Measurements from ENCODE around the gene C19orf38.

The C19orf38 gene, protein sequence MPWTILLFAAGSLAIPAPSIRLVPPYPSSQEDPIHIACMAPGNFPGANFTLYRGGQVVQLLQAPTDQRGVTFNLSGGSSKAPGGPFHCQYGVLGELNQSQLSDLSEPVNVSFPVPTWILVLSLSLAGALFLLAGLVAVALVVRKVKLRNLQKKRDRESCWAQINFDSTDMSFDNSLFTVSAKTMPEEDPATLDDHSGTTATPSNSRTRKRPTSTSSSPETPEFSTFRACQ

DNA sequence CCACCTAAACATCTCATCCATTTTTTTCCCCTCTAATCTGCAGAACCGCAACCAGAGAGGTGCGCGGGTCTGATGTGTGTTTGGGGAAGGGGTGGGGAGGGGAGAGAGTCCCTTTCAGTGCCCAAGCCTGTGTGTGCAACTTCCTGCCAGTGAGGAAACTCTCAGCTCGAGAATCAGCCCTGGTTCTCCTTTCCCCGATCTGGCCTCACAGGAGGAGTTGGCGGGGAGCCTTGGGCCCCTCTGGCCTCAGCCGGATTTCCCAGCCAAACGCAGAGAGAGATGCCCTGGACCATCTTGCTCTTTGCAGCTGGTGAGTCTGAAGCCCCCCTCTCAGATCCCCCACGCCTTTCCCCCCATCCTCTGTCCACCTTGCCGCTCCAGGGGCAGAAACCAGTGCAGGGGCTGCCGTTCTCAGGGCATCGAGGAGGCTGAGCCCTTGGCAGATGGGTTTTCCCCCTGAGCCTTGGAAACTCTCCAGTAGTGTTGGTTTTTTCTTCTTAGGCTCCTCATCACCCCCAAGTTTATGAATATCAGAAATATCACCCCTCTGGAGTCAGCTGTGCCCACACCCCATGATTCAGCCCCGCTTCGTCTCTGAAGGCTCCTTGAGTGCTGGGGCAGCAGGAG is at the start of gene C19orf38:
Gene C19orf38 (plus strand): TSS at position 186 of the 627 bp plus-strand sequence. CDS start 94 bp downstream, at position 280.
- no peak within 1 kb of the TSS for H3K27ac Mint-ChIP-seq (ENCODE audit: low read depth)
- ATAC-seq (replicated peaks; ENCODE audit: extremely low read depth, poor library complexity, severe bottlenecking) (no peak), DNase-seq (ENCODE audit: low spot score in 2 of 2) (no peak)
- peaks cover 6% of the 10 kb centered on the region for H3K9me3 Mint-ChIP-seq
- no peaks in the 10 kb centered on the region for H3K36me3 Mint-ChIP-seq (ENCODE audit: insufficient read depth)
- H3K4me1 Mint-ChIP-seq, result no peaks in the 10 kb centered on the region
- no peaks in the 10 kb centered on the region for H3K27me3 Mint-ChIP-seq
- H3K4me3 Mint-ChIP-seq, result no peak within 1 kb of the TSS

DNA sequence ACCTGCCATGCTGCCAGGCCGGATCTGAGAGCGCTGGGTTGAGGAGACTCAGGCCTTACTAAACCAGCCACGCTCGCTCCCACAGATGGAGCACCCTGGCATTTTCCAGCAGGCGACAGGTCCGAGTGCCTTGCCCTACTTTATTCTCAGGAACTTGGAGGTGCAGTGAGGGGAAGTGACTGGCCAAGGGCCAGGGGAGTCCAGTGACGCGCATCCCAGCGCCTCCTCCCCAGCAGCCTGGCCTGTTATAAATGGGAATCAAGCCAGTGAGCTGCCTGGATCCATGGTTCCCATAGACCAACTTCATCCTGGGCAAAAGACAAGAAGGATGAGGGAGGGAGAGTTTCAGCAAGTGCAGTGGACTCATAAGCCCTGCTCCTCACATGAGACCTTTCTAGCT is 47.7 kb upstream of the C19orf38 start:
- no peaks in the 10 kb centered on the region for H3K27me3 Mint-ChIP-seq
- peaks cover 40% of the 10 kb centered on the region for H3K4me1 Mint-ChIP-seq
- peaks cover 31% of the 10 kb centered on the region for H3K36me3 Mint-ChIP-seq (ENCODE audit: insufficient read depth)
- DNase-seq (ENCODE audit: low spot score in 2 of 2) (no peak), ATAC-seq (replicated peaks; ENCODE audit: extremely low read depth, poor library complexity, severe bottlenecking) (no peak)
- H3K4me3 Mint-ChIP-seq, result no peak overlapping the region
- no peaks in the 10 kb centered on the region for H3K9me3 Mint-ChIP-seq
- H3K27ac Mint-ChIP-seq (ENCODE audit: low read depth), result peak overlapping the region; percentile 97

DNA sequence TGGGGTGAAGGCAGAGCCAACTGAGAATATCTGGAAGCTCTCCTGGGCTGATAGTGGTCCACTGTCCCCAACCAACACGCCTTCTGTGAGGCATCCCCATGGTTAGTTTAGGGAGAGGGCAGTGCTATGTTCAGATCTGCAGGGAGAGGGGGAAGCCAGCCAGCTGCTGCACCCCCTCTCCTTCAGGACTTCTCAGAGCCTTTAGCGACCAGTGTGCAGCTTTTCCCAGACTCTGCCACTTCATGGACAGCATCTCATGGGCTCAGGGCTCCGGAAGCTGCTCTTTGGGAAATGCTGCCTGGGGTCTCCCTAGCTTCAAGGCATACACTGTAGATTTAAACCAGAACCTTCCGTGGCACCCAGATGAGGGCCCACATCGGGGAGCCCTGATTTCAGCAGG is 45.7 kb upstream of the C19orf38 start:
- ATAC-seq (replicated peaks; ENCODE audit: extremely low read depth, poor library complexity, severe bottlenecking) (no peak), DNase-seq (ENCODE audit: low spot score in 2 of 2) (no peak)
- peaks cover 33% of the 10 kb centered on the region for H3K4me1 Mint-ChIP-seq
- H3K4me3 Mint-ChIP-seq, result no peak overlapping the region
- no peak overlapping the region for H3K27ac Mint-ChIP-seq (ENCODE audit: low read depth)
- no peaks in the 10 kb centered on the region for H3K9me3 Mint-ChIP-seq
- peaks cover 26% of the 10 kb centered on the region for H3K36me3 Mint-ChIP-seq (ENCODE audit: insufficient read depth)
- H3K27me3 Mint-ChIP-seq, result no peaks in the 10 kb centered on the region

DNA sequence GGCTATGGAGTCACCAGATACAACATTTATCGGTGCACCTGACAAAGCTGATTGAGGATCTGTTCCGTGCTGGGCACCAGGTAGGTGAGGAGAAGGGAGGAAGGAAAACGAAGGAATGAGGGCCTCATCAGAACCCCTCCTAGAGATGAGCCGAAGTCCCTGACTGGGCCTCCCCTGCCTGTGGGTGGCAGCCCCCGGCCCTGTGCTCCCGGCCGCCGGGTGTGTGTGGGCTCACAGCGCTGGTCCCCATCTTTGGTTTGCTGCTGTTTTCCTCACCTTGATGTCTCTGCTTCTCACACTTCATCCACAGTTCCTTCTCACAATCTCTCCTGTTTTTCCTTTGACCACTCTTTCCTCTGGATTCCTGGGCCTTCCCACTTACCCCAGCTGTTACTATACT is 45.0 kb upstream of the C19orf38 start:
- H3K27me3 Mint-ChIP-seq, result no peaks in the 10 kb centered on the region
- no peak overlapping the region for H3K4me3 Mint-ChIP-seq
- H3K9me3 Mint-ChIP-seq, result no peaks in the 10 kb centered on the region
- peaks cover 25% of the 10 kb centered on the region for H3K4me1 Mint-ChIP-seq
- peak overlapping the region; percentile 95 for H3K27ac Mint-ChIP-seq (ENCODE audit: low read depth)
- no peak for DNase-seq (ENCODE audit: low spot score in 2 of 2)
- peaks cover 24% of the 10 kb centered on the region for H3K36me3 Mint-ChIP-seq (ENCODE audit: insufficient read depth)
- no peak for ATAC-seq (replicated peaks; ENCODE audit: extremely low read depth, poor library complexity, severe bottlenecking)

DNA sequence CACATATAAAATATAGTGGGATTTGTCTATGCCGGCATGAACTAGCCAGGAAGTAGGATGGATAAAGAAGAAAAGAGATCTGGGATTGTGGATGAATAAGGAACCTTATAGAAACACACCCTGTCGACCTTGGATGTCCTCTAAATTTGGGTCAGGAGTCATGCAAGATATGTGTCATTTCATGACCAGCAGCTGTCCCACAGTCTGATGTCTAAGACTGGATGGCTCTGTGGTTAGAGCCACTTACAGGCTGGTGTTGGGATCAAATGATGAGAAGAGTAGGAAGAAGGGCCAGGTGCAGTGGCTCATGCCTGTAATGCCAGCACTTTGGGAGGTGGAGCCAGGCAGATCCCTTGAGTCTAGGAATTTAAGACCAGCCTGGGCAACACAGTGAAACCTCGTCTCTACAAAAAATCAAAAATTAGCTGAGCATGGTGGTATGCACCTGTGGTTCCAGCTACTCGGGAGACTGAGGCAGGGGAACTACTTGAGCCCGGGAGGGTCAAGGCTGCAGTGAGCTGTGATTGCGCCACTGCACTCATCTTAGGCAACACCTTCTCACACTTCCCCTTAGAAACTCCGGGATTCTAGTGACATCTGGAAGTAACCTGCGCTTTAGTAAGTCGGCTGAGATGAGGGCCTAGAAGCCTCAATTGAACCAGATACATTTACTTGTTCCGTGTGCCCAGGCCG is 43.0 kb upstream of the C19orf38 start:
- no peak for ATAC-seq (replicated peaks; ENCODE audit: extremely low read depth, poor library complexity, severe bottlenecking)
- H3K27me3 Mint-ChIP-seq, result no peaks in the 10 kb centered on the region
- H3K36me3 Mint-ChIP-seq (ENCODE audit: insufficient read depth), result peaks cover 29% of the 10 kb centered on the region
- no peak overlapping the region for H3K27ac Mint-ChIP-seq (ENCODE audit: low read depth)
- no peak for DNase-seq (ENCODE audit: low spot score in 2 of 2)
- H3K4me3 Mint-ChIP-seq, result no peak overlapping the region
- H3K4me1 Mint-ChIP-seq, result peaks cover 29% of the 10 kb centered on the region
- H3K9me3 Mint-ChIP-seq, result no peaks in the 10 kb centered on the region

DNA sequence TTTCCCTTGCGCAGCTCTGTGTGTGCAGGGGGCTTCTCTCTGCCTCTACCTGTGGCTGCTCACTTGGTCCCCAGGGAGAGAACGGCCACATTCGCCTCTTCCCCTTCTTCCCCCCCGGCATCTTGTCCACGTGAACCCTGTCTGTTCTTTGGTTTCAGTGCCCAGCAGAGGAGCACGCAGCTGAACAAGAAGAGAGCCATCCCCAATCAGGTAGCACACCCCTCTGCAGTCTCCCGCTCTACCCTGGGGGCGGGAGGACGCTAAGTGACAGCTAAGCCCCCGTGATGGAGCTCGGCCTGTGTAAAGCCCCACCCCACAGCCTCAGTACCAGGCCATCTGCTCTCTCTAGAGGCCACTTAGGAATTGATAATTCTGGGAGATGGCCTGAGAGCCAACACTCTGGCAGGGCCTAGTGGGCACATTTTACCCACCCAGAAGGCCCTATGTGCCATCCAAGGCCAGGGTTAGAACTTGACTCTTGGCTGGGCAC is 42.4 kb upstream of the C19orf38 start:
- H3K27ac Mint-ChIP-seq (ENCODE audit: low read depth), result no peak overlapping the region
- no peaks in the 10 kb centered on the region for H3K9me3 Mint-ChIP-seq
- H3K27me3 Mint-ChIP-seq, result no peaks in the 10 kb centered on the region
- DNase-seq (ENCODE audit: low spot score in 2 of 2), result no peak
- ATAC-seq (replicated peaks; ENCODE audit: extremely low read depth, poor library complexity, severe bottlenecking), result no peak
- peaks cover 32% of the 10 kb centered on the region for H3K4me1 Mint-ChIP-seq
- H3K4me3 Mint-ChIP-seq, result no peak overlapping the region
- H3K36me3 Mint-ChIP-seq (ENCODE audit: insufficient read depth), result peaks cover 28% of the 10 kb centered on the region

DNA sequence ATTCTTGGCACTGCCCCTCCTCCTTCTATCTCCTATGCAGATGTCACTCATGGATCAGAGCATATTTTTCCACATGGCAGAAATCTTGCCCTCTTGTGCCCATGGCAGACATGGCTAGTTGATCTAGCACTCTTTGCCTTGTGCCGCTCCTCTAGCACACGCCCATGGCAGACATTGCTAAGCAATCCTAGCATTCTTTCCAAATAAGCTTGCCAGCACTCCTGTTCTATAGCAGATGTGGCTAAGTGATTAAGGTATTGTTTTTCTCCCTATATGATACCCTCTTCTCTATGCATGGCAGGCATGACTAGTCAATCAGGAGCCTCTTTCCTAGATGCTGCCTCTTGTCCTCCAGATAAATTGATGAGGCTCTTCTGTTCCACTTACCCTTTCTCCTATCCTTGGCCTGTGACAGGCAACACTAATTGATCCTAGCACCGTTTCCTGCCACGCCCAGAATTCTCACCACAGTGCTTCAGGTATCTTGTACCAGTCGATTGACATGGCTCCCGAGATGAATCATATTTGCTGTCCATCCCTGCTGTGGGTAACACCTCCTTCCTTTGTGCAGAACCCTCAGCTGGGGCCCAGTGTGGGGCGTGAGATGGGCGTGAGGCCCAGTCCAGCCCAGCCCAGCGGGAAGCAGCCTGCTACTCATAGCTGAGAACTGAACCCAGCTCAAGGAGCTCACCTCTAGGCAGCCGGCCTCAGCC is 39.1 kb upstream of the C19orf38 start:
- peak in 1 of 2 donors; percentile 31 for DNase-seq (ENCODE audit: low spot score in 2 of 2)
- Mint-ChIP-seq H3K4me3 (peak overlapping the region; percentile 1), H3K9me3 (no peaks in the 10 kb centered on the region), H3K27ac (ENCODE audit: low read depth) (peak overlapping the region; percentile 81), H3K36me3 (ENCODE audit: insufficient read depth) (peaks cover 25% of the 10 kb centered on the region), H3K27me3 (no peaks in the 10 kb centered on the region), H3K4me1 (peaks cover 35% of the 10 kb centered on the region)
- peak; percentile 54 for ATAC-seq (replicated peaks; ENCODE audit: extremely low read depth, poor library complexity, severe bottlenecking)

DNA sequence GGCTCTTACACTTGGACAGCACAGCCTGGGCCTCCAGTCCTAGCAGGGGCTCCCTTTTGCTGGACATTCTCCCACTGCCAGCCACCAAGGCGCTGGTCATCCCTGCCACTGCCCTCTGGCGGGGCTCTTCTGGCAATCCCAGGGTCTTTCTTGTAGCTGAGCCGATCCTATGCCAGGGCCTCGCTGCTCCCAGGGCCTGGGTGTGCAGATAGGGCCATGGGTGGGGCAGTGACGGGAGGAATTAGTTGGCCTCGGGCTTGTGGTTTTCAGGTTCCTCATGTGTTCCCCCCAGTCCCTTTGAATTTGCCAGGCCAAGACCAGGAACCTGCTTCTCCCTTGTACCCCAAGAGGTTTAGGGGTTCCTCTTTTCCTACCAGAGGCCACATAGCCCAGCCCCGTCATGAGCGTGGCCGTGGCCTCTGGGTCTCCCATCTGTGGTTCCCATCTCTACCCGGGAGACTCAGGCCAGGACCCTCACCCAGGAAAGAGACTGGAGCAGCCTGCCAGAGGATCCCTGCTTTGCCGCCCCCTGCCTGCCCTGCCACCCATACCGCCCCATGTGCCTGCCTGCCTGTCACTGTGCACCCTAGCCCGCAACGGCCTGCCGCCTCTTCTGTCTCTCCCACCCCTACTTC is 38.4 kb upstream of the C19orf38 start:
- DNase-seq (ENCODE audit: low spot score in 2 of 2) (no peak), ATAC-seq (replicated peaks; ENCODE audit: extremely low read depth, poor library complexity, severe bottlenecking) (no peak)
- Mint-ChIP-seq H3K36me3 (ENCODE audit: insufficient read depth) (peaks cover 28% of the 10 kb centered on the region), H3K4me3 (no peak overlapping the region), H3K9me3 (no peaks in the 10 kb centered on the region), H3K27me3 (no peaks in the 10 kb centered on the region), H3K4me1 (peaks cover 42% of the 10 kb centered on the region), H3K27ac (ENCODE audit: low read depth) (peak overlapping the region; percentile 81)

DNA sequence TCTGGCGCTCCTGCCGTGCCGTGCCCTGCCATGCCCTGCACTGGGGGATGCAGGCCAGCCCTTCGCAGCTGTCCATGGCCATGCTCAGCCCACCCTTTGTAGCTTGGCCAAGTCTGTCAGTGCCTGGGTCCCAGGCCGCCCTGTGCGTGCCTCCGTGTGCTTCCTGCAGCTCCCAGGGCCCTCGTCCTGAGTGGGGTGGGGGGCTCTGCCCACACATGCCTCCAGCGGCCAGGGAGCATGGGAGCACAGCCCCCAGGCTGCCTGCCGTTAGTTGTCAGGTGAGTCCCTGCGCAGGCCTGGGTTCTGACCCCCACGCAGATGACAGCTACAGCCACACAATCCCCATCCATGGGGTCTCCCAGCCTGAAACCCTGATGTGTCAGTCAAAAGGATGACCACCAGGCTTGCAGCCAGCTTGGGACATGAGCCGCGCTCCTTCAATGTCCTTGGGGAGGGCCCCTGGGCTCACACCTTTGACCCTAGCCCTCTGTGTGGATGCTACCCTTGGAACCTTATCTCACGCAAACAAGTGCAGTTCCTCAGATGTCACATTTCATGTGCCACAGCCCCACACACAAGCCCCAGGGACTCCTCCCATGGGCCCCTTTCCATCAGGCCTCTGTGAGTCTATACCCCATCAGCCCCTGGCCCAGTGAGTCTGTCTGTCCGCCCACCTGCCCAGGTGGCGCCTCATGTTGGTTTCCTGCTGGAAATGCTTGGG is 36.7 kb upstream of the C19orf38 start:
- H3K4me1 Mint-ChIP-seq, result peaks cover 49% of the 10 kb centered on the region
- H3K4me3 Mint-ChIP-seq, result no peak overlapping the region
- H3K9me3 Mint-ChIP-seq, result no peaks in the 10 kb centered on the region
- H3K36me3 Mint-ChIP-seq (ENCODE audit: insufficient read depth), result peaks cover 26% of the 10 kb centered on the region
- ATAC-seq (replicated peaks; ENCODE audit: extremely low read depth, poor library complexity, severe bottlenecking) (no peak), DNase-seq (ENCODE audit: low spot score in 2 of 2) (no peak)
- no peaks in the 10 kb centered on the region for H3K27me3 Mint-ChIP-seq
- peak overlapping the region; percentile 91 for H3K27ac Mint-ChIP-seq (ENCODE audit: low read depth)

DNA sequence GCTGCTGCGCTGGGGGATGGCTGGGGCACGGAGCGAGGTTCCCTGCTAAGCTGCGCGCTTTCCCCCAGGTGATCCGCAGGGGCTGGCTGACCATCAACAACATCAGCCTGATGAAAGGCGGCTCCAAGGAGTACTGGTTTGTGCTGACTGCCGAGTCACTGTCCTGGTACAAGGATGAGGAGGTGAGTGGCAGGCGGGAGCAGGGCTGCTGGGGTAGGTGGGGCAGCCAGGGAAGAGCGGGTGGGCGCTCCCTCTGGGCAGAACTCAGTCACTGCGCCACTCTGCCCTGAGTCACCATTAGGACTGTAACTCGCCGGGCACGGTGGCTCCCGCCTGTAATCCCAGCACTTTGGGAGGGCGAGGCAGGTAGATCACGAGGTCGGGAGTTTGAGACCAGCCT is 36.0 kb upstream of the C19orf38 start:
- H3K9me3 Mint-ChIP-seq, result no peaks in the 10 kb centered on the region
- no peak overlapping the region for H3K4me3 Mint-ChIP-seq
- peaks cover 27% of the 10 kb centered on the region for H3K36me3 Mint-ChIP-seq (ENCODE audit: insufficient read depth)
- H3K4me1 Mint-ChIP-seq, result peaks cover 49% of the 10 kb centered on the region
- no peak for ATAC-seq (replicated peaks; ENCODE audit: extremely low read depth, poor library complexity, severe bottlenecking)
- DNase-seq (ENCODE audit: low spot score in 2 of 2), result no peak
- H3K27ac Mint-ChIP-seq (ENCODE audit: low read depth), result peak overlapping the region; percentile 91
- no peaks in the 10 kb centered on the region for H3K27me3 Mint-ChIP-seq

DNA sequence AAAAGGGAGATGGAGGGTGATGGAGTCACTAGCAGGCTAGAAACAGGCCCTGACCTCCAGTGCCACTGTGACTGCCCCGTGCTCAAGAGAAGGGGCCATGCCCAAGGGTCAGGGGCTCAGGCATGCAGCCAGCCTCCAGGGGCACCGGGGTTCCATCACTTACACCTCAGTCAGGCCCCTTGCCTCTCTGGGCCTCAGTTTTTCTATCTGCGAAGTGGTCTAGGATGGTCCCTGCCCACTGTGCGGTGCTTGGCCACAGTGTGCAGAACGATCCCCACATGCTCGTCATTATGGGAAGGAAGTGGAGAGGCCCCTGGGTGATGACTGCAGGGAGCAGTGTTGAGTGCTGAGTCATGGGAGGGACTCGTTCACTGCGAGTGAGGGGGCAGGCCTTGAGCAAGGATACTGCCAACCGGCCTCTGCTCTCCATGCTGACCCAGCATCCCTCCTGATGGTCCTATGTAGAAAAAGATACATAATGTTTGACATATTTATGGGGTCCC is 35.3 kb upstream of the C19orf38 start:
- no peaks in the 10 kb centered on the region for H3K27me3 Mint-ChIP-seq
- peaks cover 29% of the 10 kb centered on the region for H3K36me3 Mint-ChIP-seq (ENCODE audit: insufficient read depth)
- DNase-seq (ENCODE audit: low spot score in 2 of 2) (peak in 1 of 2 donors; percentile 22), ATAC-seq (replicated peaks; ENCODE audit: extremely low read depth, poor library complexity, severe bottlenecking) (peak; percentile 64)
- peaks cover 49% of the 10 kb centered on the region for H3K4me1 Mint-ChIP-seq
- peak overlapping the region; percentile 50 for H3K4me3 Mint-ChIP-seq
- peak overlapping the region; percentile 91 for H3K27ac Mint-ChIP-seq (ENCODE audit: low read depth)
- no peaks in the 10 kb centered on the region for H3K9me3 Mint-ChIP-seq
